NCI-H1436 treated with DMSO at 0.1 percent for 48 hours (cell line): ENCODE measurements around the gene MAST3.

Experiments
- DNase-seq: peaks from one replicate; lab custom pipeline; 2025; lab: John Stamatoyannopoulos, UW

MAST3 gene

GRCh38 chr19:18159810-18160209 lies 62.2 kb downstream of the MAST3 start:
- no peak for DNase-seq

DNA sequence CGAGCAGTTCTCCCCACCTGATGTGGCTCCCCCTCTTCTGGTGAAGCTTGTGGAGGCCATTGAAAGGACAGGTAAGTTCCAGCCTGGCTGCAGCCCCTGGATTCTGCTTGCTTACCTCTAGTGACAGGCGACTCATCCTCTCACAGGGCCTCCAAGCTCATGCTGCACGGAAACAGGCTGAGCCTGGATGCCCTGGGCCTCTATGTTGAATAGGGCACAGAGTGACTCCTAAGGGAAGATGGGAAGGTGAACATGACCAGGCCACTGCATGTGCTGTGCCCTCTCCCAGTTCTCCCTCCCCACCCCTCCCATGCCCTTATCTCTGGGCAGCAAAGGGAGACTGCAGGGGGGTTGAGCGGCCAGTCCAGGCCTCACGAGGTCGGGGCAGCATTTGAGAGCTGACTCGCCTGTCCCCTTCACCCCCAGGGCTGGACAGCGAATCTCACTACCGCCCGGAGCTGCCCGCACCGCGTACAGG lies 63.0 kb downstream of the MAST3 start:
- no peak for DNase-seq

DNA sequence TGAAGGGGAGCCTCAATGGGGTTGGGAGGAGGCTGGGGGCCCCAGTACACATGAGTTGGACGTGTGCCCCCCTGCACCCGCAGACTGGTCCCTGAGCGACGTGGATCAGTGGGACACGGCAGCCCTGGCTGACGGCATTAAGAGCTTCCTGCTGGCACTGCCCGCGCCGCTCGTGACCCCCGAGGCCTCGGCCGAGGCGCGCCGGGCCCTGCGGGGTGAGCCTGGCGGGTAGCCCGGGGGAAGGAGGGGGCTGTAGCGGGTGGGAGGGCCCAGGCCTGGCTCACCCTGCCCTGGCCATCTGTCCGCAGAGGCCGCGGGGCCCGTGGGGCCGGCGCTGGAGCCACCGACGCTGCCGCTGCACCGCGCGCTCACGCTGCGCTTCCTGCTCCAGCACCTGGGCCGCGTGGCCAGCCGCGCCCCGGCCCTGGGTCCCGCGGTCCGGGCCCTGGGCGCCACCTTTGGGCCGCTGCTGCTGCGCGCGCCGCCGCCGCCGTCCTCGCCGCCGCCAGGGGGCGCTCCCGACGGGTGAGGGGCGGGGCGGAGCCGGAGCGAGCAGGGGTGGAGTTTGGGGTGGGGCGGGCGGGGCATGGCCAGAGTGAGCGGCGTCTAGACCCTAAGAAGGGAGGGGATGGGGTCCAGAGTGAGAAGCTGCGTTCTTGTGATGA lies 63.5 kb downstream of the MAST3 start:
- DNase-seq = no peak

- no peak for DNase-seq
Observed at GRCh38 chr19:18161636-18162002, 64.0 kb downstream of the MAST3 start.

DNA sequence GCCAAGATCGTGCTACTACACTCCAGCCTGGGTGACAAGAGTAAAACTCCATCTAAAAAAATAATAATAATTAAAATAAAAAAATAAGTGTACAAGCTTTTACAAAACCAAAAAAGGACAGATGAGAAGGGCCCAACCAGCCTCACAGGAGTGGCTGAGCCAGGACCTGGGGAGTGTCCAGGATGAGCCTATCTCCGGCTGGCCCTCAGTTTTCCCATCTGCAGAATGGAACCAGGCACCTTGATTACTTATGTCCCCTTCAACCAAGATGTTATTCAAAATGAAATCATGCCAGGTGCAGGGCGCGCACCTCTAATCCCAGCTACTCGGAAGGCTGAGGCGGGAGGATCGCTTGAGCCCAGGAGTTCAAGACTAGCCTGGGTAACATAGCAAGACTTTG lies 66.5 kb downstream of the MAST3 start:
- no peak for DNase-seq

DNA sequence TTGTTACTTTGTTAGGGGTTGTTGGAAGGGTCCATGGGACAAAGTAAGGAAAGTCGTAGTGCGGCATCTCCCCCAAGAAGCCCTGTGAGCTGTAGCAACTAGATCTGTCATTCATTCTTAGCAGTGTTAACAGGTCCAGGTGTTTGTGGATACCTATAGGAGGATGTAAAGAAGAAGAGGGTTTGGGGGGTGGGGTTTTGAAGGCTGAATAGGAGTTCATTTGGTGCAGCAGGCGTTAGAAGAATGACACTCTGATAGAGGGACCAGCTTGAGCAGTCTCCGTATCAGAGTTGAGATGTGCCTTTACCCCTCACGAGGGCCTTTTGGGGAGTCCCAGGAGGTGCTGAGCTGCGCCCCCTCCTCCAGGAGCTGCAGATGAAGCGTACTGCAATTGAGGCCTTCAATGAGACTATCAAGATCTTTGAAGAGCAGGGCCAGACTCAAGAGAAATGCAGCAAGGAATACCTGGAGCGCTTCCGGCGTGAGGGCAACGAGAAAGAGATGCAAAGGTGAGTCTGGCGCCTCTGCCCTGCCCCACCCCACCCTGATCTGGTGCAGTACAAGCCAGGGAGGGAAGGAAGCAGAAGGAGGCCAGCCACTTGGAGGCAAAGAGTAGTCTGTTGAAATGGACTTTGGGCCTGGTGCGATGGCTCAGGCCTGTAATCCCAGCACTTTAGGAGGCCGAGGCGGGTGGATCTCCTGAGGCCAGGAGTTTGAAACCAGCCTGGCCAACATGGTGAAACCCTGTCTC lies 68.4 kb downstream of the MAST3 start:
- DNase-seq = no peak

GRCh38 chr19:18167011-18167410 lies 69.4 kb downstream of the MAST3 start:
- no peak for DNase-seq

GRCh38 chr19:18167975-18168645 lies 70.5 kb downstream of the MAST3 start:
- DNase-seq = no peak

GRCh38 chr19:18168673-18169381 lies 71.2 kb downstream of the MAST3 start:
- no peak for DNase-seq

DNA sequence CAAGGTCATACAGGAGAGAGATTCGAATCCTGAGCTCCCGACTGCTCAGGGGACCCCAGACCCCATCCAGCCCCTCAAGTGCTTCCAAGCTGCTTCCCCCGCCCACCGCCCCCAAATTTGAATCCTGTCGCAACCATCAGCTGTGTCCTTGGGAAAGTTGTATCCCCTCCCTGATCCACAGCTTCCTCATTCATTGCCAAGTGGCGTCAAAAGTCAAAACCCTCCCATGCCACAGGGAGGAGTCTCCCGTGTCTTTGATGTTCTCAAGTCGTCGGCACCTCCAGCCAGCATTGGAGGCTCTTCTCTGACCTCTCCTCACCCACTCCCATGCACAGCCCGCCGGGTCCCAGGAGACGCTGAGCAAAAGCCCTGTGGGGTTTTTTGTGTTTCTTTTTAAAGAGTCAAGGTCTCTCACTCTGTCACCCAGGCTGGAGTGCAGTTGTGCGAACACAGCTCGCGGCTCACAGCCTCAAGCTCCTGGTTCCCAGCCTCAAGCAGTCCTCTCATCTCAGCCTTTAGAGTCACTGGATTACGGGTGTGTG lies 73.2 kb downstream of the MAST3 start:
- no peak for DNase-seq

GRCh38 chr19:18171605-18172327 lies 74.2 kb downstream of the MAST3 start:
- DNase-seq = no peak

GRCh38 chr19:18172331-18173053 lies 74.9 kb downstream of the MAST3 start:
- no peak for DNase-seq

DNA sequence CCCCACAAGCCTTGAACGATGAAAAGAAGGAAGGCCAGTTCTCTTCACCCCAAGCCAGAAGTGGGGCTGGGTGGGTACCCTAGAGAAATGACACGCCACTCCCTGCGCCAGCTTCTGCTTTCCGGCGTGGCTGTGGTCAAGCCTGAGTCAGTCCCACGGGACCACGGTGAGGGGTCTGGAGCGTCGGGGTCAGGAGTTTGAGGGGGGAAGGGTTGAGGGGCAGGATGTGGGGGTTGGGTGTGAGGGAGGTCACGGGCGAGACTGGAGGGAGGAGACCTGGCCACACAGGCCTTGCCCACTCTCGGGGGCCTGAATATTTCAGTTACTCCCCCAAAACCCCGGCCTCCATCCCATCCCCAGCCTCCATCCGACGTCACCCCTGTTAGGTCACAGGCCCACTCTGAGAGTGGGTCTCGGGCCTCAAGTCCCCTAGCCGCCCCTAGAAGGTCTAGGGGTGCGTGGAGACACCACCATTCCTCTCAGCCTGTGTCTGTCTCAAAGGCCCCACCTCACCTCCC lies 75.5 kb downstream of the MAST3 start:
- no peak for DNase-seq

GRCh38 chr19:18173572-18174288 lies 76.2 kb downstream of the MAST3 start, which contains the start of gene IFI30:
TSS of gene IFI30 (plus strand) at chr19:18173813. CDS start at chr19:18173842, 29 bp downstream.
- no peak for DNase-seq

- DNase-seq = no peak
Observed at GRCh38 chr19:18174983-18175382, 77.4 kb downstream of the MAST3 start.

DNA sequence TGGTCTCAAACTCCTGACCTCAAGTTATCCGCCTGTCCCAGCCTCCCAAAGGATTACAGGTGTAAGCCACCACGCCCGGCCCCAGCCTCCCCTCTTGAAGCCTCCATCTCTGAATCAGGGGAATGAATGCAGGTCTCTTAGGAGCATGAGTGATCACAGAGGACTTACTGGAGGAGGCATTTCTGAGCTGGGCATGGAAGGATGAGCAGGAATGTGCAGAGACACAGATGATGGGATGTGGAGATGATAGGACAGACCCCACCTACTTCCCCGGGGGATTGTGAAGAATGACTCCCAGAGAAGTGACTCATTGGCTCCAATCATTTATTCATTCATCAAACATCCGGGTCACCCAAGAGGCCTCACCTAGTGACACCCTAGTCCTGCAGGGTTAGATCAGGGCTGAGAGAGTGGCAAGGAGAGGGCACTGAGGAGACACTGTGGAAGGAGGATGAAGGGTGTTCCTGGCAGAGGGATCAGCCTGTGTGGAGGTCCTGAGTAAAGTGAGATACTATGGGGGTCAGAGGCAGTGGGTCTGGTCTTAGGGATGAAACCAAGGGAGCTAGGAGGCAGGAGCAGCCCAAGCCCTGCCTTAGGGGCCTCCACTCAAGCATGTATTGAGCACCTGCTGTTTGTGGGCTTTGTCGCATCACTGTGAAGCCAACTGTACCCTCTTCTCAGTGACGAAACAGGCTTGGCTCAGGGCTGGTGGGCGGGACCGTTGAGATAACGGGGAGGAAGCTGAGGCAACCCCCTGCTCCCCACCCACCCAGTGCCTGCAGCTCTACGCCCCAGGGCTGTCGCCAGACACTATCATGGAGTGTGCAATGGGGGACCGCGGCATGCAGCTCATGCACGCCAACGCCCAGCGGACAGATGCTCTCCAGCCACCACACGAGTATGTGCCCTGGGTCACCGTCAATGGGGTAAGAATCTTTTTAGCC lies 79.1 kb downstream of the MAST3 start:
- DNase-seq = no peak

DNA sequence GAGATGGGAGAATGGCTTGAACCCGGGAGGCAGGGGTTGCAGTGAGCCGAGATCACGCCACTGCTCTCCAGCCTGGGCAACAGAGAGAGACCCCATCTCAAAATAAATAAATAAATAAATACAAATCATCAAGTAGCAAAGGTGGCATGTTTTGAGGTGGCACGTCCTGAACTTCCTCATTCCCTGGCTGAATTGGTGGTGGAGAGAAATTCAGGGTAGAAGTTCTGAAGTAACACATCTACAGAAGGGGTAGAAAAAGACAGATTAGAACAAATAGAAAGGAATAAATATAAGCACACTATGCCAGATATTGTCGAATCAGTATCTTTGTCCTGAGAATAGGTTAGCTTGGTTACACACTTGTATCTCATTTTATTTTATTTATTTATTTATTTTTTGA lies 82.4 kb downstream of the MAST3 start:
- no peak for DNase-seq

DNA sequence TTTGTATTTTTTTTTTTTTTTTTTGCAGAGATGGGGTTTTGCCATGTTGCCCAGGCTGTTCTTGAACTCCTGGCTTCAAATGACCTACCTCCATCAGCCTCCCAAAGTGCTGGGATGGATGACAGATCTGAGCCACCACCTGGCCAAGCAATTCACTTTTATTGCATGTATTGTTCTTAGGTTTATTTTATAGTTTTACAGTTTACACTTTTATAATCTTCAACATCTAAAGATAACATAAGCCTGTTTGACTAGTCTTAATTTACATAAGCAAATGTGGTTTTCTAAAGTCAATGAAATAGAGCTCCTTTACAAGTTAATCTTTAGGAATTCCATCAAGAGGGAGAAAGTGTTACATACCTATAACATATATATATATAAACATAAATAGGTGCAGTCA lies 86.0 kb downstream of the MAST3 start:
- no peak for DNase-seq

GRCh38 chr19:18185538-18185937 lies 88.0 kb downstream of the MAST3 start:
- DNase-seq = no peak
